HepG2 (cell line): Measurements from ENCODE around the gene POLH. TPM values are rescaled to one million over a fixed set of nuclear protein-coding genes. Genes with fewer than 3 reads are reported as not detected.

Experiments used
- ATAC-seq: fragments of 200-7000 bp; cut with Tn5 transposase; 3 replicates; pipeline ENCODE4 v1.9.1; 2020; ENCODE audit warnings: mild to moderate bottlenecking, moderate library complexity
- BruUV-seq: library from RNA; stranded (reverse); fragments of 400-500 nt; replicated peaks from 2 replicates; lab custom pipeline; 2021; lab: Mats Ljungman, UMichigan
- CTCF ChIA-PET: fragments of 300-600 bp; formaldehyde crosslinking; extraction: SDS; loops from one replicate; lab custom pipeline; 2021; ENCODE audit warnings: low total read pairs, inconsistent platforms, low intra/inter-chr PET ratio; lab: Yijun Ruan, JAX
- POLR2A ChIA-PET: fragments of 350-600 bp; sonication (Branson Sonifier 250); formaldehyde crosslinking; loops from one replicate; lab custom pipeline; 2020; ENCODE audit warnings: antibody characterized with exemption, inconsistent platforms; lab: Yijun Ruan, JAX
- DNase-seq: peaks from one replicate; pipeline ENCODE4 v3.0.0-alpha.2; 2015; ENCODE audit warnings: low spot score
- FAIRE-seq: peaks from 3 replicates; lab custom pipeline; 2011; peaks lifted over from hg19 to GRCh38; lab: Jason Lieb, UNC
- H2AFZ ChIP-seq: one replicate; pipeline ENCODE4 v1.6.1; 2011; ENCODE audit warnings: low read length, inconsistent platforms
- H3K27ac ChIP-seq: fragments of 300-600 bp; 3 replicates; pipeline ENCODE4 v1.8.0; 2011; ENCODE audit warnings: mixed run types, mild to moderate bottlenecking, mixed read lengths, low read length, inconsistent platforms; ENCODE audit not compliant: insufficient read depth; ENCODE audit errors: extremely low read length
- H3K27me3 ChIP-seq, 2 experiments: fragments of 200-600 bp in 1 of 2; 2 replicates in 1 of 2; 3 replicates in 1 of 2; pipeline versions ENCODE4 v1.6.0 to v1.8.0; 2011; ENCODE audit warnings: low read length in 2 of 2, mild to moderate bottlenecking in 2 of 2, moderate library complexity in 2 of 2, inconsistent platforms in 1 of 2; ENCODE audit not compliant: insufficient read depth in 2 of 2, control insufficient read depth in 1 of 2
- H3K36me3 ChIP-seq, 2 experiments: fragments of 200-600 bp in 1 of 2; replicated peaks in 1 of 2; 2 replicates in 1 of 2; 3 replicates in 1 of 2; pipeline versions ENCODE4 v1.5.1 to v1.8.0; 2011; ENCODE audit warnings: low read length in 2 of 2, inconsistent platforms in 1 of 2; ENCODE audit not compliant: insufficient read depth in 2 of 2, control insufficient read depth in 1 of 2
- H3K4me1 ChIP-seq: 2 replicates; pipeline ENCODE4 v1.5.1; 2012; ENCODE audit warnings: low read length, inconsistent platforms; ENCODE audit not compliant: insufficient read depth
- H3K4me2 ChIP-seq: 2 replicates; pipeline ENCODE4 v1.6.0; 2011; ENCODE audit warnings: low read depth, low read length, inconsistent platforms
- H3K4me3 ChIP-seq, 3 experiments: fragments of 200-600 bp in 1 of 3; sonication (generic), shearing (Covaris generic) in 1 of 3; replicated peaks in 1 of 3; 2 replicates each; pipeline ENCODE4 v1.5.1; 2011 to 2016; ENCODE audit warnings: low read length in 3 of 3, inconsistent platforms in 2 of 3, low read depth in 2 of 3, mild to moderate bottlenecking in 2 of 3, control low read depth in 1 of 3, mixed read lengths in 1 of 3; ENCODE audit not compliant: insufficient read depth in 1 of 3
- H3K79me2 ChIP-seq: one replicate; pipeline ENCODE4 v1.6.1; 2011; ENCODE audit warnings: low read length, inconsistent platforms; ENCODE audit not compliant: insufficient read depth
- H3K9ac ChIP-seq: 2 replicates; pipeline ENCODE4 v1.6.0; 2011; ENCODE audit warnings: mild to moderate bottlenecking, low read depth, low read length, inconsistent platforms; ENCODE audit not compliant: insufficient read depth
- H3K9me3 ChIP-seq: 2 replicates; pipeline ENCODE4 v1.5.1; 2012; ENCODE audit warnings: mild to moderate bottlenecking, low read length
- H4K20me1 ChIP-seq: 2 replicates; pipeline ENCODE4 v1.6.0; 2011; ENCODE audit warnings: inconsistent platforms, mild to moderate bottlenecking, low read length, moderate library complexity; ENCODE audit not compliant: insufficient read depth
- NFKB2 ChIP-seq: sonication (generic); formaldehyde crosslinking; IDR thresholded peaks from 2 replicates; pipeline ENCODE4 v1.4.0; 2020; ENCODE audit warnings: missing genetic modification reagents, borderline replicate concordance
- POLR2A ChIP-seq, 2 experiments: IDR thresholded peaks; 2 replicates each; pipeline ENCODE4 v1.6.1; 2011; ENCODE audit warnings: low read depth in 2 of 2, low read length in 2 of 2, mild to moderate bottlenecking in 1 of 2, moderate library complexity in 1 of 2; ENCODE audit not compliant: insufficient read depth in 1 of 2
- POLR2AphosphoS5 ChIP-seq: IDR thresholded peaks from 2 replicates; pipeline ENCODE4 v1.6.1; 2012; ENCODE audit warnings: low read depth, low read length
- POLR2G ChIP-seq: fragments of 200-400 bp; formaldehyde crosslinking; IDR thresholded peaks from 2 replicates; pipeline ENCODE4 v1.6.1; 2018; ENCODE audit warnings: mild to moderate bottlenecking, low read depth, low read length, moderate library complexity
- RBFOX2 ChIP-seq: fragments of 200-400 bp; formaldehyde crosslinking; IDR thresholded peaks from 2 replicates; pipeline ENCODE4 v1.6.1; 2017; ENCODE audit warnings: low read depth, mild to moderate bottlenecking, low read length
- ZNF232 ChIP-seq: sonication (generic); formaldehyde crosslinking; IDR thresholded peaks from 2 replicates; pipeline ENCODE4 v1.4.0; 2020; ENCODE audit warnings: missing genetic modification reagents, borderline replicate concordance
- ZNF350 ChIP-seq: sonication (generic); formaldehyde crosslinking; IDR thresholded peaks from 2 replicates; pipeline ENCODE4 v1.4.0; 2020; ENCODE audit warnings: mild to moderate bottlenecking, low read depth, missing genetic modification reagents, borderline replicate concordance
- WGBS: methylation state at CpG from one replicate; pipeline ENCODE4 v1.1.6; 2017; ENCODE audit warnings: low lambda C conversion rate; 5-methylcytosine and 5-hydroxymethylcytosine counted together
- in situ Hi-C: cut with HindIII; loops from 2 replicates; pipeline ENCODE4 v1.10.0; 2017; ENCODE audit warnings: low pct_unique_long_range_greater_than_20kb; ENCODE audit not compliant: extremely low pct_ligation_motif_present
- intact Hi-C: fragments of 100-400 bp; cut with micrococcal nuclease; formaldehyde crosslinking; loops from one replicate; pipeline ENCODE4 v1.10.0; 2022; ENCODE audit not compliant: unreplicated experiment
- polyA plus RNA-seq, 8 experiments: library from polyadenylated mRNA; depleted of rRNA in 3 of 8; stranded (reverse) in 7 of 8; unstranded in 1 of 8; fragments of >200 nt; fragmentation: Illumina TruSeq in 4 of 8; extraction: Trizol in 4 of 8; gene quantifications; 2 replicates each; pipeline versions ENCODE4 v1.2.1 to v1.2.3, GENCODE V29; 2011 to 2016; ENCODE audit warnings: low read depth in 4 of 8, missing spikeins in 1 of 8, mixed read lengths in 1 of 8; ENCODE audit not compliant: insufficient read depth in 1 of 8
- total RNA-seq, 5 experiments: library from RNA; depleted of rRNA; stranded (reverse); fragments of >200 nt; fragmentation: Illumina TruSeq; extraction: Trizol; gene quantifications; 2 replicates each; pipeline ENCODE4 v1.2.3, GENCODE V29; 2016; ENCODE audit warnings: low read depth in 1 of 5
- TF ChIP-seq, protein P1 (sequence below): IDR thresholded peaks from 2 replicates; pipeline ENCODE4 v1.6.1; 2016; ENCODE audit warnings: missing biosample characterization, missing genetic modification reagents, low read depth

Gene POLH
- total and polyA plus RNA-seq, 2 of the 13 experiments (the other 11 are each of a cell fraction or from before 2014, with no cell fraction given): 11.6 to 25.0 TPM

DNA sequence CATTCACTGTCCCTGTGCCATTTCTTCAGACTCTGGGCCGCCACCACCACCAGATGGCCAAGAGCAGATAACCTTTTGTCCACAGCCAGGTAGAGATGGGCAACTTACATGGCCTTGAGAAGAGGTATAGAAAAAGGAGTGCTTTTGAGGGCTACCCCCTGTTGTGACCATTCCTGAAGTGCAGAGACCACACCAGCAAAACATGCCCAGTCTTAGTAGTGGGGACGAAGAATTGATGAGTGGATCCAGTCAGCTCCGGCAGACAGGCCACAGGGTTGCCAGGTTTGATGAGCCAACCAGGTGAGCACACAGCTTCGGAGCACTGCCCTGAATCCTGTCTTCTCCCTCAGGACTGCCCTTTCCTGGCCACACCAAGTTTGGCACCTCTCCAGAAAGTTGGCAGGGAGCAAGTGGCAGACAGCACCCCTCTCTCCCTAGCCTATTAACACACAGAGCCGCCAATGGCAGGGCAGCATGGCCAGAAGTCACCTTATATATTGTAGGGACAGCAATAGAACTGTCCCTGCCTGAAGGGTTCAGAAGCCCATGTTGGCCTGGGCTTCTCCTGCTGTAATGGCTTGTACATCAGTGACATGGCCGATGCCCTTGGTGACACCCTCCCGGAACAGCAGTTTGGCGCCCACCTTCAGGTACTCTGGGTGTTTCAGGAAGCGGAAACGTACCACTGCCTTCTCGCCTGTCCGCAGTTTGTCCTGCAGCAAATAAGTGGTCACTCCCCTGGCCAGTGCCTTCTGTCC, 45.3 kb downstream of the POLH start:
- CTCF ChIA-PET: no interaction called here
- H3K27ac ChIP-seq: no peak overlapping the region
- ATAC-seq (no peak), FAIRE-seq (no peak), DNase-seq (no peak)
- in situ Hi-C loops (no loop called here), intact Hi-C loops (no loop called here)
- no peaks in the 10 kb centered on the region for H3K27me3 ChIP-seq
- POLR2A ChIA-PET: interaction anchor here (1.5 to 4.5 kb wide), 2 partner anchors 8 to 46 kb away, joined by 3 to 50 read pairs; partner anchors contain the start of gene GTPBP2
- H2AFZ ChIP-seq: no peak overlapping the region
- 97% methylated on average over 11 of the region's 12 CpGs for WGBS
- no peak overlapping the region for H3K9ac ChIP-seq
- no peaks in the 10 kb centered on the region for H4K20me1 ChIP-seq
- H3K36me3 ChIP-seq: peaks cover 44 to 59% of the 10 kb centered on the region in 2 experiments
- no peak overlapping the region for H3K4me3 ChIP-seq
- no peak overlapping the region for H3K4me2 ChIP-seq
- H3K79me2 ChIP-seq: no peaks in the 10 kb centered on the region
- H3K4me1 ChIP-seq: peaks cover 11% of the 10 kb centered on the region; the same call in 1 of the 2 replicates
- TF ChIP-seq, protein P1, sequence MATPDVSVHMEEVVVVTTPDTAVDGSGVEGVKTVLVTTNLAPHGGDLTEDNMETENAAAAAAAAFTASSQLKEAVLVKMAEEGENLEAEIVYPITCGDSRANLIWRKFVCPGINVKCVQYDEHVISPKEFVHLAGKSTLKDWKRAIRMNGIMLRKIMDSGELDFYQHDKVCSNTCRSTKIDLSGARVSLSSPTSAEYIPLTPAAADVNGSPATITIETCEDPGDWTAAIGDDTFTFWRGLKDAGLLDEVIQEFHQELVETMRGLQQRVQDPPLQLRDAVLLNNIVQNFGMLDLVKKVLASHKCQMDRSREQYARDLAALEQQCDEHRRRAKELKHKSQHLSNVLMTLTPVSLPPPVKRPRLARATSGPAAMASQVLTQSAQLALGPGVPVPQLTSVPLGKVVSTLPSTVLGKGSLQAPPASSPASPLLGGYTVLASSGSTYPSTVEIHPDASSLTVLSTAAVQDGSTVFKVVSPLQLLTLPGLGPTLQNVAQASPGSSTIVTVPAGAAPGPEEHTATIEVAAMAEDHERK: no peak
- TF ChIP-seq POLR2AphosphoS5 (peak; percentile 33; the same call in 1 of the 2 replicates), NFKB2 (CRISPR knock-in tag) (0 out of 2 replicates have a peak, but pooled peaks have one; percentile 30), POLR2G (peak; percentile 28; the same call in 1 of the 2 replicates), ZNF232 (CRISPR knock-in tag) (no peak), ZNF350 (CRISPR knock-in tag) (0 out of 2 replicates have a peak, but pooled peaks have one; percentile 12), POLR2A (IDR thresholded peaks at IDR 0.05; ENCODE audit: insufficient read depth in 1 of 2, low read depth in 2 of 2, low read length in 2 of 2) (peak in 1 of 2 experiments; percentile 33; a peak in 2 of 4 replicates), RBFOX2 (peak; percentile 24; the same call in 1 of the 2 replicates)
- no TSS peak for BruUV-seq
- no peaks in the 10 kb centered on the region for H3K9me3 ChIP-seq
